ENCODE results near the gene TMOD3.

Gene TMOD3

DNA sequence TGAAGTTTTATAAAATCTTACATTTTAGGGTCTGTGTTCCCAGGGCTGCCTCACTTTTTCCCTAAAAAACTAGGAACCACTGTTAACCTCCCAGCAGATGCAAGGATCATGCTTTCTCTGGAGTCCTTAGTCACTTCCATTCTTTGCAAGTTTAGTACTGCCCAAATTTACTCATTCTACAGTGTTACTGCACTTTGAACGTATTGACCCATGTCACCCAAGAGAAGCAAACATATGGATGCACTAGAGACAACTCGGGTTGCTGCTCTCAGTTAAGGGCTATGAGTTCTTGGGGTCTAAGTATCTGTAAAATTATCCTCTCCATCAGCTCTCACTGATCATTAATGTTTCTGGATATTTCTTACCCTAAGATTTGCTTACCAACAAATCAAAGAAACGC, 83.1 kb downstream of the TMOD3 start:
- DNase-seq: no peak

DNA sequence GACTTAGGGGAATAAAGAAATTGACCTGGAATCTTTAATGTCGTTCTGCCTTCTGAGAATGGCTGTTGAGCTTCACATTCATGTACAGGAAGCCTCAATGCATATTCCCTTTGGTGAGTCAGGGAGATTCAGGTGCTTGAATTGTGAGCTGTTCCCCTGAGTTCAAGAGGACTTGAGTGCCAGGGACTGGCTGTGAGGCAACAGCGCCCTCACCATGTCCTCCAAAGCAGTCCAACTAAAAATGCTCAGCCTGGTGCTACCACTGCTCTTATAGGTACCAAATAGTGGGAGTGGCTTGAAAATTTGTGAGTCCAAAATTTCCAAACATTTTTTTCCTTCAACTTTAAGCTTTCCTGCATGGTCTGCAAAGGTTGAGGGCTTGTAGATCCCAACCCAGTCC, 88.0 kb downstream of the TMOD3 start:
- no peak for DNase-seq

DNA sequence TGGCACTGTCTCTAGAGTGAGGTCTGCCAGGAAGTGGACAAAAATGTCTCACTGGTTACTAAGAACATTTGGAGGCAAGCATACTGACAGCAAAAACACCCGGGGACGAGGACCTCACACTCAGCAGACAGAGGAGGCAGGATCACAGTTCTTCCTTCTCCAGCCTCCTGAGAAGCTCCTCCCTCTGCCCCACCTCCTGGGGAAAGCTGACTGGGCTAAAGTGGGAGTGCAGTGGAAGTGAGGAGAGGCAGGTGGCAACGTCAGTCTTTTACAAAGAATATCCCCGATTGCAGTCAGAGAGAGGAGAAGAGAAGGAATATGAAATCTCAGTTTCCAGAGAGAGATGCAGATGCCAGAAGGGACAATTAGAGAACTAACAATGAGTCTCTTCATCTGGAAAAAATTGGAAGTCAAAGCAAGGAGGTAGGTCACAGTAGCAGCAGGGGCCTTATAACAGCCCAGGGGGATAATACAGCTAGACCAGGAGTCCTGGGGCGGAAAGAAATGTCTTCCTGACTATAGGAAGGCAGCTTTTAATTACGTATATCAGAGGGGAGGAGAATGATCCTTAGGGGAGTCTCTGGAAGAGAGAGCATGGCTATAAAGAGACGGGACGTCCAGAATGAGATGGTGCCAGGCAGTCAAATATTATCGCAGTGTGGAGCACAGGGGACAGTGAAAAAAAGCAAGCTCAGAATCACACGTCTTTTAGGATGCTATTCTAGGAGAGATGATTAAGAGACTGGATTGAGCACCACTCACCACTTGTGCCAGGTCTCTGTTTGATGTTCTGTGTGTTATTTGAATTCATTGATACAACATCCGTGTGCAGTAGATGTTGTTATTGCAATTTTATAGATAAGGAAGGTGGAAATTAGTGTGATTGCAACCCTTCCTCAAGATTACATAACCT, 95.0 kb downstream of the TMOD3 start:
- DNase-seq: no peak

DNA sequence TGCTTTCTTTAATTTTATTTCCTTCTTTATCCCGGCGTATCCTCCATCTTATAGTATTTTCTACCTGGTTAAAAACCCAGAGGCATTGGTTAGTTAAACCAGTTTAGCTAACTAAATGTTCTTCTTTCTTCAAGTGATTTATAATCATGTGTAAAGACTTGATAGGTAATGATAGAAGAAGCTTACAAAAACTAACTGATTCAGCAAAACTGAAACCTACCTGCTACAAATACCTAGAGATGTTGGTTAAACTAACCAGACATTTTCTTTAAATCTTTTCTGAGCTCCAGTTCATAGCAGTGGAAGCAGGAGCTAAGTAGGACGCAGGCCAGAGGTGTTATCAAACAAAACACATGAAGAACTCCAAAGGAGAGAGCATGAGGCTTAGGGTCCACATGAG, 97.4 kb downstream of the TMOD3 start:
- no peak for DNase-seq

DNA sequence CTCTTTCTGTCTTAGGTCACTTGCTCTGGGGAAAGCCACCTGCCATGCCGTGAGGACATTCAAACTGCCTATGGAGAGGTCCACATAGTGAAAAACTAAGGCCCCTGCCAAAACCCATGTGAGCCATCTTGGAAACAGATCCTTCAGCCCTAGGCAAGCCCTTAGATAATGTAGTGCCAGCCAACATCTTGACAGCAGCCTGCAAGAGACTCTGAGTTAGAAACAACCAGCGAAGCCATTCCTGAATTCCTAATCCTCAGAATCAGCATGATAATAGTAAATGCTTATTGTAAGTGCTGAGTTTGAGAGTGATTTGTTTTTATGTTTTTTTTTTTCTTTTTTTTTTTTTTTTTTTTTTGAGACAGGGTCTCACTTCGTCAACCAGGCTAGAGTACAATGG, 101.6 kb downstream of the TMOD3 start:
- no peak for DNase-seq

DNA sequence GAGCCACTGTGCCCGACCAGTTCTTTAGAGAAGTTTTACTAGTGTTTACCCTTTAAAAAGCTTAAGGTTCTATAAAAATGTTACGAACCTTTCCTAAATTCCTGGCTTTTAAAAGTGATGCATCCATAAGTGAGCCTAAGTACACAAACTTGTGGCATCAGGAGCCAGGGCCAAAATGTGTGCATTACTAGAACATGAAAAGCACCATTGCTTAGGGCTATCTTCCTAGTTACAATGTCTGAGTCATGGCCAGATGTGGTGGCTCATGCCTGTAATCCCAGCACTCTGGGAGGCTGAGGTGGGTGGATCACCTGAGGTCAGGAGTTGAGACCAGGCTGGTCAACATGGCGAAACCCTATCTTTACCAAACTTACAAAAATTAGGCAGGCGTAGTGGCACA, 102.2 kb downstream of the TMOD3 start:
- no peak for DNase-seq

DNA sequence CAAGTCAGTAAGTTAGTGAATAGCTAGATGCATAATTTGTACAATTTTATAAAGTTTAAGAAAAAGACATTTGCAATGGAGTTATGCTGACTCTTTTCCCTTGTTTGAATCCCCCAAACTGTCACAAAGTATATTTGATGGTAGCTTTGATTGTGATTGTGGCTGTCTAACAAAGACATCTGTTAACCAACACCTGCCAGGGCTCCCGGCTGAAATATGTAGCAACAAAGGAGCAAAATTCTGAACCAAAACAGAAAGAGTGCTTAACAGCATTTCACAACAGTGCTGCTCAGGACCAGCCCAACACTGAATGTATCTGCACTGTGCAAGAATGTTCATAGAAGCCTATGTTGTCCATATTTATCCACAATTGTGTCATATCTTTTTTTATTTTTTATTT, 102.7 kb downstream of the TMOD3 start:
- no peak for DNase-seq

DNA sequence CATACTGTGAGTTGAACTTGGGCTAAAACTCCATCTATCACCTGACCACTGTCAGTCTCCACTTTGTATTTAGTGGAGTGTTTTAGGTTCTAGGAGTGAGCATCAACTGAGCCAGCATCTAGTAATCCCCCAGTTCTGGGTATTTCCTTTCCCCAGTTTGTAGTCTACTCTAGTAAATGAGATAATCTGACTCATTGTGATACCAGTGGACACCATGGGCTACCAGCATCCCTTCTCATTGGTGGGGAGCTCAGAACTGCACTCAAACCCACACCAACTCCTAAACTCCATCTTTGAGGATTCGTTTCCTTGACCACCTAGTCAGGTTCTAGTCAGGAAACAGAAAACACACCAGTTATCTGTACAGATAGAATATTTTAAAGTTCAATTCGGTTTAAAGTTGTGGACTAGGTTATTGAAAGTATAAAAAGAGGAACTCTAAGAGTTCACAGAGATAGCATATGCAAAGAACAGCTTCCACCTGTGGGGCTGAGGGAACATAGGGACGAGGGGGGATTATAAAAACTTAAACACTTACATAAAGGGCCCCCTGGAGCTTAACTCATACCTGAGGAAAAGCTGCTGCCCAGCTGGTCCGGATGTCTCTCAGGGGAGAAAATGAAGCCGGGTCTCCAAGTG, 106.1 kb downstream of the TMOD3 start:
- no peak for DNase-seq

DNA sequence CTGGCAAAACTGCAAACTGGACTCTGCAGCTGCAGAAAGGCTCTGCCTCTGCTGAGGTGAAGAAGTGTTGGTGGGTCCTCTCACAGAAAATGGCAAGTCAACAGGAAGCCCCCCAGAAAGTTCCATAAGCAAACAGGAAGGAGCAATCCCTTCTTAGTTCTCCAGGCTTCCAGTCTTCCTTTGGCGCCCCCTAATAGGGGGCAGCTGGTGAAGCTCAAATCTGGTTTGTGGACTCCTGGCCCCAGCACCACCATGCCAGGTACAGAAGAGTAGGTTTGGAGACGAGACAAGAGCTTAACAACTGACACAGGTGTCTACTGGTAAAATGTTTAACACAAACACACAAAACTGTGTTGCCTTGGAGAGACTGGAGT, 106.6 kb downstream of the TMOD3 start:
- DNase-seq: no peak

DNA sequence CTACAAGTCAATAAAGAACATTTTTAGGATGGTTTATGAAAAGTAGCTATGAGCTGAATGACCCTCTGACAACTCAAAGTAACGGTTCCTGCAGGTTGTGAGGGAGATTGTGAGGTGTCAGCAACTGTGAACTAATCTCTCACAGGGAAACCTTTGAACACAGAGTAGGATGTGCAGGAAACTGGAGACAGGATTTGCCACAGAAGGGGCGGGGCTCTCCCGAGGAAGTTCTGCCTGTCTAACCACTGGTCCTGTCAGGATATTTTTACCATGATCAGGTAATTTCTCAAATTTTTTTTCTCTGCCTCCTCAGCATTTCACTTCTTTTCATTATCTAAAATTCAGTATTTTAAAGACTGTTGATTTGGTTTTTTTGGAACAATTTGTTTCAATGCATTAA, 108.8 kb downstream of the TMOD3 start:
- DNase-seq: no peak

DNA sequence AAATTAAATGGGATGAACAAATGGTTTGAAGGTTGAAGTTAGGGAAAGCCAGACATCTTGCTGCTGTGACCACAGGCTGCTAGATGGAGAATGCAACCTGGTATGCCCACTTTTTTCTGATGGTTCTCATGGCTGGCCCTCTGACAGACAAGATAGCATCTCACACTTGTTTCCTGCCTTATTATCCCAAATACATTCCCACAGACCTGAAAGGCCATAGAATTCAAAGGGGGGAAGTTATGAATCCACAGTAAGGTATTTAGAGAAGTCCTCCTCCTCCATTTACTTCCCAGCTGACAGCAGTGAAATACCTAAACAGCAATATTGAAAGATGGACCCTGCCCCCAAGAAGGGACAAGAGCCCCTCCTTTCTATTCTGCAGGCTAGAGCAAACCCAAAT, 109.8 kb downstream of the TMOD3 start:
- DNase-seq: no peak

DNA sequence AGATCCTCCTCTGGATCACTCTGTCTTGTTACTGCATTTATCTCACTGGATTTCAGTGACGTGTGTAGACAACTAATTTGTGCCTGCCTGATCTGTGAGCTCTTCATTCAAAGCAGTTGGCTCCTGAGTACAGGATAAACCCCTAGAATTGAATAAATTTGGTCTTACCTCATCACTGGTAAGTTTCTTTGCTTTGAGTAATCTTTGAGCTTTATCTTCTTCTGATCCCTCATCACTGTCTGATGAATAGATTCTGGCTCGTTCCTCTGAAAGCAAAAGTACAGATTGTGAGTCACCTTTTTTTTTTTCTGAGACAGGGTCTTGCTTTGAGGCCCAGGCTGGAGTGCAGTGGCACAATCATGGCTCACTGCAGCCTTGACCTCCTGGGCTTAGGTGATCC, 117.7 kb downstream of the TMOD3 start:
- no peak for DNase-seq

DNA sequence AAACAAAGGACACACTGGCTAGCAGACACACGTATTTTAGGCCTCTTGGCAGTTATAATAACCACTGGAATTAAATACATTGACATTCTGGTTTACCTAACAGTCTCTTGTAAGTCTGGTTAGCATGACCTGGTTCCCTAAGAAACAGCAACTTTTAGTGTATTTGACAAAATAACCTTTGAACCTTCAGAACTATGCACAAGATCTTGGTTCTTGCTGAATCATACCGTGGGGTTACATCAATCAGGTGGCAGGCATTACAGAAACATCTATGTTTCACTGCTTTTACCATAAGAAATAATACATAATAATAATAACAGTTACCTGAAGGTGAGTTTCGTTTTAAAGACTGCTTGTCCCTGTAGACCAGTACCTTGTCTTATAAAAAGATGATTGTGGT, 123.4 kb downstream of the TMOD3 start:
- no peak for DNase-seq

DNA sequence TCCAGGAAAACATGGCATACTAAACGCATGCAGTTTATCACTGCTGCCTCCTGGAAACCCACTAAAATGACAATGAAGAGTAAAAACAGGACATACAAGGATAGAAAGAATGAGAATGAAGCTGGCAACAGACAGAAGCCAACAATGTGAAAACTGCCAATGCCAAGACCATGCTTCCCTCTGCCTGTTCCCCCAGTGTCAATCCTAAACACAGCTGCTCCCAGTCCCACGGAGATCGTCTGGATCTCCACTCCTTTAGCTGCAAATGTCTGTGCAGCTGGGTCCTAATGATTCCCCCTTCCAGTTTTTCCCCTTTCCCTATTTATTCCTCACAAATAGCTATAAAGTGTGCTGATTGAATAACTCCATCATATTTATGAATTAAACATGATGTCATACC, 126.1 kb downstream of the TMOD3 start:
- no peak for DNase-seq
